ENCODE measurements around the gene CLK3.
"Not testable (repeated sequence)": the region's sequence is repeated elsewhere in the genome, so short reads cannot be mapped to it uniquely, and the experiment has no call there.

CLK3 gene

DNA sequence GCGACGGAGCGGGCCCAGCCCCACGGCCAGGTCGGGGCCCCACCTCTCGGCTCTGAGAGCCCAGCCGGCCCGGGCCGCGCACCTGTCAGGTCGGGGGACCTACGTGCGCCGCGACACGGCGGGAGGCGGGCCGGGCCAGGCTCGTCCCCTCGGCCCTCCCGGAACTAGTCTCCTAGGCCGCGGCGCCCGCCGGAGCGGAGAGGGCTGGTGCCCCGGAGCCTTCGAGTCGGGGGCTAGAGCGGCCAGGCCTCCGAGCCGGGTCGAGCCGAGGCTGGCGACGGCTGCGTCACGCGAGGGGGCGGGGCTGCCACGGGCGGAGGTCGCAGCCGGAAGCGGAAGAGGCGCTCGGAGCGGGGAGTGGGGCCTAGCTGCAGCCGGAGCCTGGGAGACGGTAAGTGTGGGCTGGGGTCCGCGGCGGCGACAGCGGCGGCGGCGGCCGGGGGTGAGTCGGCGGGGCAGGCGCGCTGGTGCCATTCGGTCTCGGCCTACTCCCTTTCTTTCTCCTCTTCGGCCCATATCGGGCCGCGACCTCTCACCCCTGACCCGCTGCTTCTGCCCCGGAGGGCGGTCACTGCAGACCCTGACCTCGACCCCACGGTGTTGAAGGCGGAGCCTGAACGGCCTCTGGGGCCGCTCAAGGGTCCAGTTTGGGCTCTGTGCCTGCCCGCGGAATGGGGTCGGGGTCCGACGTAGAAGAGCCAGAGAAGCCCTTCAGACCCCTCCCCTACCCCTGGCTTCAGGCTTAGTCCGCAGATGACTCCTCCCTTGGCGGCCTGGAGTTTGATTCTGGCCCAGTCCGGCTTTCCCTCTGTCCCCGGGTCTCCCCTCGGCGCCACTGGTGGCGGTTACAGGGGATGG is at the start of gene CLK3:
TSS of gene CLK3 (plus strand) at position 329 of the 858 bp plus-strand sequence. CDS start 3,361 bp downstream, outside the sequence.
- DNase-seq = peak; percentile 96

DNA sequence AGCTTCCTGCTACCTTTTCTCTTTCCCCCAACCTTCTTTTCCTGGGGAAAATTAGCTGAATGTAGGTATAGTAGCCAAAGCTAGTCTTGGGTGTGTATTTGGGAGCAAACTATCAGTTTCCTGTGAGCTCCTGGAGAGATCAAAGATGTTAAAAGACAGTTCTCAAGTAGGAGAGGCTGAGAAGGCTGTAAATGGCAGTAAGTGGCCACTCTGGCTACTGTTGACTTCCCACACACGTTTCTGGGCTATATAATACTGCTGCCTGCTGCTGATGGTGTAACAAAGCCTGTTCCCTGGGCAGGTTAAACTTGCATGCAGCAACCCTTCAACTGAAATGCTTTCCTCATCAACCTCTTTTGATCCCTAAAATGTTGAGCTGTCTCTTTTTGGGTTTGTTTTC is 47.0 kb upstream of the CLK3 start:
- DNase-seq = no peak

DNA sequence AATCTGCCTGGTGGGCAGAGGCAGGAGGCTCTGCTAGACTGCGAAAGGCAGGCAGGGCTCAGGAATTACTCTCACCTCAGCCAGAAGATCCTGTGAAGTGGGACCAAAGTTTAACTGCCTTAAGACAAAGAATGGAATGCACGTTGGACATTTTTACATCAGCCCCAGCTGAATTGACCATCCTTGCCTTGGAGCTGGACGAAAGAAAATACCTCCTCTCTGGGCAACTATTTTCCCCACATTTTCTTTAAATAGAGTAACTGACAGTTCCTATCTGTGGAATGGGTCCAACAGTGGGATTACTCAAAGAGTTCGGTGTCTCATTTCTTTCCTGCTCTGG is 45.9 kb upstream of the CLK3 start:
- DNase-seq = no peak

DNA sequence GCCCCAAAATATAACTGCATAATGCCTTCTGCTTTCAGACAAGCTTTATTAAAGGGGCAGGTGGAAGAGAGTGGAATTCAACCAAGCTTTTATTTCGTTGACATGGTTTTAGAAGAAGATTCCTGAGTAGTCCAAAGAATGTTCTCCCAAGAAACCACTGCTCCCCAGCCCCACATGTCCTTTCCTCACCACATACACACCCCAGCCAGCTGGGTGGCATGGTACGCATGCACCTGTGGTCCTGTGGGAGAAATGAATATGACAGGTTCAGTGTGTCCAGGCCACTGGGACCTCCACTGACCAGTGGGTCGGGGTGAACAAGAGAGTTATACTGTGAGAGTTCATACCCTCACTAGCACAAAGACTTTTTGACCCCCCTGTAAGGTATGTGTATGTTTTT is 44.4 kb upstream of the CLK3 start:
- DNase-seq = no peak

DNA sequence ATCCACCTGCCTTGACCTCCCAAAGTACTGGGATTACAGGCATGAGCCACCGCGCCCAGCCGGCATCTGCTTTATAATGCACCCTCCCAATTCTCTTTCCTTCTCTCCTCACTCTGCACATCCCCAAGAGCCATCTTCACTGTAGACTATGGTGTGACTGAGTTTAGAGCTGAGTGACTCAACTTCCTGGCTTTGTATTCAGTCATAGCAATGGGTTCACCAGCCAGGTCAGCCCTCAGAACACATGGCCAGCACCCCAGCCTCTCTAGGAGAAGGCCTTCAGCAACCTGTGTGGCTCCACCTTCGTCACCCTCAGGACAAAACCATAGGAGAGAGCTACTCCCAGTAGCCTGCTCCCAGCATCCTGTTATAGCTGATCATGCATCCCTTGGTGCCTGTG is 41.6 kb upstream of the CLK3 start:
- no peak for DNase-seq

DNA sequence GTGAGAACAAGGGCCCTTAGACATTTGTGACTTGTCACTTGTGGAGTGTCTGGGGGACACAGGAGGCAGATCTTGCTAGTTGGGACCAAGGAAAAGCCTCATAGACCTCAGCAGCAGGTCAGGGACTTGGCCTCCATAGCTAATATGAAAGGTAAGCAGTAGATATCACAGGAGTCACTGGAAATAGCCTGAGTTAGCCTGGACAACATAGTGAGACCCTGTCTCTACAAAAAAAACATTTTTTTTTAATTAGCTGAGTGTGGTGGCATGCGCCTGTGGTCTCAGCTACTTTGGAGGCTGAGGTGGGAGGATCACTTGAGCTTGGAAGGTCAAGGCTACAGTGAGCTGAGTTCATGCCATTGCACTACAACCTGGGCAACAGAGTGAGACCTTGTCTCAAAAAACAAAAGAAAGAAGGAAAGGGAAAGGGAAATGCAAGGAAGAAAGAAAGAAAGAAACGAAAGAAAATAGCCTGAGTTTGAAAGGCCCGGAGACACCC is 37.1 kb upstream of the CLK3 start:
- no peak for DNase-seq

DNA sequence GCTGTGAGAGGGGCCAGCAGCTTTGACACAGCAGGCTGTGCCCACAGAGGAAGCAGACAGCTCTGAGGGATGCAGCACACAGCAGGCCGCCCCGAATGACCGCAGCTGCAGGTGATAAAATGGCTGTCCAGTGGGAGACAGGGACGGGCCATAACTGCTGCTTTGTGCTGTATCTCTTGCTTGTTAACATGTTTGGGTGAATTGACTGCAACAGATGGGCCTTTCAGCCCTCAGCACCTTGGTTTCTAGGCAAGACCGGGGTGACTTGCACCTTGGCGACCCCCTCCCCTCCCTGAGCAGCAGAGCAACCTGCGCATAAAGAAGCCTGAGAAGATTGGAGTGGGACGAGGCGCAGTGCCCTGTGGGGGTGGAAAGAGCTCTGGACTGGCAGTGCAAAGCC is 36.6 kb upstream of the CLK3 start:
- DNase-seq = no peak

DNA sequence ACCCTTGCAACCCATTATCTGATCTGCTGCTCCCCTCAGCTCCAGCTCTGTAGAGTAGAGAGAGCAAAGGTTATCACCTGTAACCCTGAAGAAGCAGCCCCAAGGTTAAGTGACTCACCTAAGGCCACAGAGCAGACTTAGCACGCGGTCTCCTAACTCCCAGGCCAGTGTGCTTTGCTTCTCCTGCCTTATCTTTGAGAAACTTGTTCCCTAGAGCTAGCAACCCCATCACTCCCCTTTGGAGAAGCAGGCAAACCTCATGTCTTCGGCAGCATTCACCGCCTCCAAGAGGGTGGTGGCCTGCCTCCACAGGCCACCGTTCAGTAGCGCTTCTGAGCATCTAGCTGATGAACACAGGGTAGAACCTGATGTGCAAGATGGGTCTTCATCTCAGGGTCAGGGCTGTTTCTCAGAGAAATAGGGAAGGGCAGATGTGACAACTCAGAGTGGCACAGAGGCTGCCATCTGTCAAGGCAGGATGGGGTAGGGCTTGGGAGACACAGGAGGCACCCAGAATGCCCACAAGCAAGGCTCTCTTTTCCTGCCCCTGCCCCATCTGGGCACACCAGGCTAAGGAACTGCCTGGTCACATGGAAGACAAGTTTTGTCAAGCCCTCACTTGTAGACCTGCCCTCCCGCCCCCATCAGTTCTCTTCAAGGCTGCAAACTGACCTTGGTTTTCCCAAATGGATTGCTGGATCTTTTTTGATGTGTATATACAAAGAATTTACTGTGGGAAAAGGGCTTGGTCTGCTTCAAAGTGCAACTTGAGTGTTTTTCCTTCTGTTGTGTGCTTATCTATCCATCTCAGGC is 34.9 kb upstream of the CLK3 start:
- DNase-seq = no peak

DNA sequence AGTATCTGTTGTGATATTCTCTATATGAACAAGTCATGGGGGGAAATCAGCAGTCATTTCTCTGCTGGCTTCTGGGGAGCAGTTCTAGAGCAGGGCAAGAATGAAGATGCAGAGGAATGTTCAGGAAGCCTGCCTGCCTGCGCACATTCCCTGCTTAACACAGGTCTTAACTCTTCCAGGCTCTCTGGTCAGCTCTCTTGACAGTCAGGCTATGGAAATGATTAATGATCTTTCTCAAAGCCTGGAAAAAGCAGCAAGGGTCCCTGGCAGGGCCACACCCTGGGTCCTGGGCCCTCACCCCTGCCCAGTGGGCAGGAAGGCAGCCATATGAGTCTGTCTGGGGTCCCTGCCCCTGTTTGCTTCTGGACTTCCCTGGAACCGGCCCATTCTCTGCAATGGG is 31.4 kb upstream of the CLK3 start:
- DNase-seq = no peak

DNA sequence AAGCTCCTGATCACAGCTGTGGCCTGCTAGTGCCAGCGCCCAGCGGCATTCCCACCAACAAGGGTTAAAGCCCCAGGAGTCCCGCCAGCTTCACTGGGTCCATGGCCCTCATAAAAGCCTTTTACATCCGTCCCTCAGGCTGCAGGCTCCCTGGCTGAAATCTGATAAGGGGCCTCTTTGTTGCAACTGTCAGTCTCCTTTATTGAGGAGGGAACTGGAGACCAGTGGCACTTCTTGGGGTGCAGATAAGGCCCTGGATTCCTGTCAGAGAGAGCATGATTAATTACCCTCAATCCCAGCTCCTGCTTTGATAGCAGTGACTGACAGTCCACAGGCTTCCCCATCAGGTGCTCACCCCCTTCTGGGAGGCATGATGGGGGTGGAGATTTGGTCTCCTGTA is 30.9 kb upstream of the CLK3 start:
- no peak for DNase-seq

DNA sequence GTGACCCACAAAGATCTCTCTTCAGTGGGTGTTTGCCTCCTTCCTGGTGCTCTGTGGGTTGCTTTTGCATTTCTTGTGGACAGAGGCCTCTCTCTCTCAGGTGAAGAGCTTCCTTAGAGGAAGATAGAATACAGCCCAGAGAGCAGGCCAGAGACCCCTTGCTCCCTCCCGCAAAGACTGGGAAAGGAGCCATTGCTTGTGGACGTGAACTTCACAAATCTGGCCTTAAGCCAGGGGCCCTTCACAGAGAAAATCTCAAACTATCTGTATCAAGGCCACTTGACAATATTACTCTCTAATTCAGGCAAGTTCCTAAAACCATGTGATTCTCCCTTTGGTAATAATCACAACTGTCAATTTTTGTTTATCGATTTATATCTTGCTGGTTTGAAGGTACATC is 30.4 kb upstream of the CLK3 start:
- DNase-seq = no peak

DNA sequence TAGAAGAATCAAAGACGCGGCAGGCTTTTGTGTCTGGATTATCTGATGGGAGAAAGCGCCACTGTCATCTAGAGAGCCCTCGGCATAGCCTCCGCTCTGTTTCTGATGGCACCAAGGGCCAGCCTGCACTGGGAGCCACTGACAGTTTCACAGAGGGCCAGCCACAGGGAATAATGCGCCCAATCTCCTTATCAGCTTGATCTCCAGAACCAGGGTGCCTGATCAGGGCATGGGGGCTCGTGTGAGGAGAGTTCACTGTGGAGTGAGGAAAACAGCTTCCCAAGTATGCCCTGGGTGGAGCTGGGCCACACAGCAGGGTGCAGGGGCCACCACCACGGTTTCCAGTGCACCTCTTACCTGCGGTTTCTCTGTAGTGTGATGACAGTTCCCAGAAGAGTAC is 29.8 kb upstream of the CLK3 start:
- DNase-seq = no peak

DNA sequence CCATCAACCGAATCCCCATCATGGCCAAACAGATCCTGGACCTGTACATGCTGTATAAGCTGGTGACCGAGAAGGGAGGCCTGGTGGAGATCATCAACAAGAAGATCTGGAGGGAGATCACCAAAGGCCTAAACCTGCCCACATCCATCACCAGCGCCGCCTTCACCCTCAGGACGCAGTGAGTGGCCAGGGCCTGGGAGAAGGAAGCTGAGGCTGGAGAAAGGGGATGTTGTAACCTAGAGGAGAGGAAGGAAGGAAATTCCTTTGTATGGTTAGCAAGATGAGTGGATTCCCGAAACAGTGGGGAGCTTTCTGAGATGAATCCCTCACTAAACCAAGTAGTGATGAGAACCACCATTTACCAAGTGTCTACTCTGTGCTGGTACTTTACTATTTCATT is 25.8 kb upstream of the CLK3 start:
- DNase-seq = no peak

DNA sequence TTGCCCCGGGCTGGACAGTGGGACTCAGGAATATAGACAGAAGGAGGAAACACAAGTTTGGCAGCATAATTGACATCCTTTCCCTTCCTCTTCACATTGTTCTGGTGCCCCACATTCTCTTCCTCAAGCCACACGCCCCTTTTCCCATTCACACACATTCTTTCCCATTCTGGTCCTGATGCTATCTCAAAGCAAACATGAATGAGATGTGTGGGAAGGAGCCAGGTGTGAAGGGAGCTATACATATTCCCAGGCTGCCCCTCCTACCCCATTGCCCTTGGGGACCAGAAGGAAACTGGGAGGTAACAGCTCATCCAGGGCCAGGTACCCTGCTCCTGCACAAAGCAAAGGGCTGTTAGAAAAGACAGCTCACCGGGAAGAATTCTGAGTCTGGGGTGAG is 23.4 kb upstream of the CLK3 start:
- no peak for DNase-seq

DNA sequence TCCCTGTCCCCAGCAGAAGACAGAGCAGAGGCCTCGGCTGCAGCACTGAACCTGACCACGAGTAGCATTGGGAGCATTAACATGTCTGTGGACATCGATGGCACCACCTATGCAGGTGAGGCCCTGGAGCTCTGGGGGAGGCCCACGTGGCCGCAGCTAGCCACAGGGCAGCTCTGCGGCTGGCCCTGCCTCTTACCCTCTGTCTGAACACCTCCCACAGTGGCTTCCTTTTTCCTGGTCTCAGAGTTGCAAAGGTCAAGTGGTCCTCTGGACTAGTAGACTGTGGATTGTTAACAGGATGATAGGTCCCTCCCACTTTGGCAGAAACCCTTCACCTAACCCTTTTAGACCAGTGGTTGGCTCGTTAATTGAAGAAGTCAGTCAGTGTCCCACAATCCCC is 22.5 kb upstream of the CLK3 start:
- DNase-seq = no peak

DNA sequence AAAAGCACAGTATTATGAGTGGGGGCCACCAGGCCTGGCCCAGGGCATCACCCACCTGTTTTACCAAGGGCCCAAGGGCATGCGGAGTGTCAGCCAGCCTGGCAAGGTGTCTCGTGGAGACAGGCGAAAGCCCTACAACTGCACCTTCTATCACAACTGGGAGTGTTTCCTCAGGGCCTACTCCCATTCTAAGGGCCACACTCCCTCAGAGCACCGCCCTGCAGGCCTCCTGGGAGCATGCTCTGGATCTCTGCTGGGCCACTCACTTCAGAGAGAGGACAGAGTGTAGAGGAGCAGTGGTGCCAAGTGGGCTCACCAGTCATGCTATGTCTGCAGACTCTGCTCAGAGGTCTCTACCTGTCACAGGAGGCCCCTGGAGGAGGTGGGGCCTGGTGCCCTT is 21.2 kb upstream of the CLK3 start:
- DNase-seq = no peak

DNA sequence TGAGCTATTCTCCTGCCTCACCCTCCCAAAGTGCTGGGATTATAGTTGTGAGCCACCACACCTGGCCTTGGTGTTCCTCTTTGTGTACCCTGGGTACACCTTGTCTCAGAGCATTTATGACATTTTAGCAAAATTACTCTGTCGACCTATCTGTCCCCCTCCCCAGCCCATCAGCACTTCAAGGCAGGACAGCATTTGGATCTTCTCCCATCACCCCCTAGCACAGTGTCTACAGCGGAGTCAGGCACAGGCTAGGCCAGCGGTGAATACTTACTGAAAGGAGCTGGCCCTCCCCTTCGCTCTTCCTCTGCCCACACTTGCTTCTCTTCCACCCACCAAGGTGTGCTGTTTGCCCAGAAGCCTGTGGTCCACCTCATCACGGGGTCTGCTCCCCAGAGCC is 20.4 kb upstream of the CLK3 start:
- no peak for DNase-seq

DNA sequence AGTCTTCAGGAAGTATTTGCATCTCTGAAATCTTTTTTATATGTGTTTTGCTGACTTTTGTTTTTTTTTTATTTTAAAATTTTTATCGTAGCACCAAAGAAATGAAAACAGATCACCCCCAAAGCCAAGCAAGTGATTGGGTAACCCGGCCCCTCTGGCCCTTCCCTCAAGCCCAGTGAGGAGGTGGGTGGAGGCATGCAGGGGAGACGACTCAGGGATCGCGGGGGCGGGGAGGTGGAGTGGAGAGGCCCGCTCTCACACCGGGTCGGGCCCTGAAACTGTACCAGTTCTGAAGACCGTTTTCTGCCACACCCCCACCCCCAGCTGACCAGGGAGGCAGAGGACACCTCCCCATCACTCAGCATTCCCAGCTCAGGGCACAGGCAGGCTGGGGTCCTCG is 18.9 kb upstream of the CLK3 start:
- not testable (repeated sequence) for DNase-seq

DNA sequence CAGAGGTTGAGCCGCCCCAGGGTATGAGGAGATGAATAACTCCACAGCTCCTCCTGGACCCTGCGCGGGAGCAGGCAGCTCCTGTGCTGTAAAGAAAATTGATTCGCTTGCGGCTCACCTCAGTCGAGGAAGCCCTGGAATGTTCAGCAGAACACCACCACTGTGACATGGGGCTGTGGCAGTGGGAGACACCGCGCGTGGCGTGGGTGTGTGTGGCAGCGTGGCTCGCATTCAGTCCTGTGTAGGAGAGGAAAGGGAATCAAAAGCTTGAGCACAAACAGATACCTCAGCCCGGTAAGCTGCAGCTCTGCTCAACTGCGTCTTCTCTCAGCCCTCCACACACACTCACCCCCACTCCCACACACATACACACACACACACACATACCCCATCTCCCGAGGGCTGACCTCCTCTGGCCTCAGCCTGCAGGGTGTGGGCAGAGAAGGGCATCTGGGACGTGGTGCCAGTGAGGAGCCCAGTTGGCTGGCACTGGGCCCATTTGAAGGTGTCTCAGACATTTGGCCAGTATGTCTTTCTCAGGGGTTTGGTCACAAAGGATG is 18.4 kb upstream of the CLK3 start:
- not testable (repeated sequence) for DNase-seq

DNA sequence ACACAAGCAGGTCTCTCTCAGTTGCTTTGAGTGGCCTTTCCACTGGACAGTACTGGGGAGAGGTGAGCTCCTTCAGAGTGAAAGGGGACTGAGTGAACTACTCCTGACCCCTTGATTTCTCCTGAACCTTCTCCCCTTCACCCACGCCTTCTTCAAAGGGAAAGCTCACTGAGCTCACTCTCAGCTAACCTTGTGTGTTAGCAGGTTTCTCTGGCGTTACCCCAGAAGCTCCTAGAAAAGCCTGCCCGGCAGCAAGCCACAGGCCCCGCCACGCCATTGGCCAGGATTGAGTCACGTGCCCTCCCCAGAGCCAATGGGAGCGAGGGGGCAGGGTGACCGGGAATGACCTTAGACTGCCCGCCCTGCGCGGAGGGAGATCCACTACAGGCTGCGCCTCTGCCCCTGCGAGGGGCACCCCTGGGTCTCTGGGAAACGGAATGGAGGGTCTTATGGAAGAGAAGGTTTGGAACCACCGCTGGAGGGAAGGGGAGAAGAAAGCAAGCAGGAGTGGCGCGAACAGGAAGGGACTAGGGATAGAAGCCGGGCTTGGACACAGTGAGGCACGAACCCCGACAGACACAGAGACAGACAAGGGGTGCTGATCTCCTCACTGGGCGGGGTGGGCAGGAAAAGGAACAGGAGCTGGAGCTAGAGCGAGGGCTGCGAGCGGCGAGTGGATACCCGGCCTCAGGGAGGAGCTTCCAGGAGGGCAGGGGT is 17.4 kb upstream of the CLK3 start:
- peak; percentile 85 for DNase-seq

DNA sequence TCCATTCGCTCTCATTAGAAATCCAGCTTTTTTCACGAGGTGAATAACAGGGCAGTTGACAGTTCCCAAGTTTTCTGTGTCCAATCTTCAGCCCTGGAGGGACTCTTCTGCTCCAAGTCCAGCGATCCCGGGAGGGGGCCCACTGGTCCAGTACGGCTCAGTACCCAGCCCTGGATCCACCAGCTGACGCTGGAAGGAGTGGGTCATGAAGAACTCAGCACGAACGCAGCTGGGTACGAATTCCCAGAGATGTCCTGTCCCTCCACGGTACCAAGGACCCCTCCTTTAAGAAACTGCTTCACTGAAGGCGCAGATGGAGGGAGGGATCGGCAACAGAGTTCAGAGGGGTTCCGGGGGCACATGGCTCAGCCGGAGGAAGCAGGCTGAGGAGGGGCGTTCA is 16.5 kb upstream of the CLK3 start:
- no peak for DNase-seq

DNA sequence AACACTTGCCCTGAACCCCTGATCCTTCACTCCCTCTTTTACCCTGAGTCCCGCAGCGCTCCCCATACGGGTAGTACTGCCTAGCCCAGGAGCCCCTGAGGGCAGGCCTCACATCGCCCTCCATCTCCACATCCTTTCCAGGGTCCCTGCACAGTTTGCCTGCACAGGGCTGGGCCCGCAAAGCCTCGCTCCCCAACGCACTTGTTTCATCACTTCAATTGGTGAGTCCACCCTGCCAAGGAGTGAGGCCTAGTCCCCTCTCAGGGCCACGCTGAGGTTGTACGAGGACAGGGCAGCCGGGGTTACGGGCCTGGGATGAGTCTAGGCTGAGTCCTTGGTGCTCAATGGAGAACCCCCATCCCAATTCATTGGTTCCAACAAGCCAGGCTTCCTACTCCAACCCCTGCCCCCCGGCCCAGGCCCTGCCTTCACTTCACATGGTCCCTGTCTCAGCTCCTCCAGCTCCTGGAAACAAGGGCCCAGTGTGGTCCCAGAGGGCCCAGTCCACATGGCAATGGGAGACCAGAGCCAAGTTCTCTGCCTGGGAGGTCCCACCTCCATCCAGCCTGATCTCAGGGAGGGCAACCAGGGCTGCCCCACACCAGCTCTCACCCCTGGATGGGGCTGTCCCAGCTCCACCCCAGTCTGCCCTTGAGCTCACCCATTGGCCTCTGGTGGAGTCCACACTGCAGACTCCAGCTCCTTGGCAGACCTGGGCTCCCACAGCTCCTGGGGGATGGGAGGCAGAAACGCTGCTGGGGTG is 12.4 kb upstream of the CLK3 start:
- no peak for DNase-seq
